Naive thymus-derived CD4-positive, alpha-beta T cell (primary cell): ENCODE results near the gene ABTB1. TPM values are rescaled to one million over a fixed set of nuclear protein-coding genes. Genes with fewer than 3 reads are reported as not detected.

Experiments used
- ATAC-seq: fragments of 150-1000 bp; cut with Tn5 transposase; 2 replicates; pipeline ENCODE4 v1.10.0; 2021; ENCODE audit warnings: mild to moderate bottlenecking, moderate library complexity
- CTCF ChIA-PET: fragments of 350-600 bp; sonication (Branson Sonifier 250); formaldehyde crosslinking; loops from one replicate; lab custom pipeline; 2021; ENCODE audit warnings: antibody characterized with exemption; lab: Charles Lee
- POLR2A ChIA-PET: fragments of 350-600 bp; sonication (Branson Sonifier 250); formaldehyde crosslinking; loops from one replicate; lab custom pipeline; 2021; ENCODE audit warnings: antibody characterized with exemption, inconsistent platforms; lab: Charles Lee
- DNase-seq, 9 donors: peaks; one replicate each; pipeline versions ENCODE4 v3.0.0 to v3.0.0-alpha.2; 2020 to 2022; ENCODE audit warnings: mixed read lengths in 1 of 9
- H3K27ac ChIP-seq: one replicate; pipeline ENCODE4 v1.7.0; 2013; ENCODE audit warnings: mild to moderate bottlenecking, low read depth, low read length, moderate library complexity
- H3K27me3 ChIP-seq, 2 donors: one replicate each; pipeline ENCODE4 v1.7.0; 2013; ENCODE audit warnings: low read length in 2 of 2, mild to moderate bottlenecking in 2 of 2, moderate library complexity in 2 of 2; ENCODE audit not compliant: control insufficient read depth in 2 of 2, insufficient read depth in 2 of 2
- H3K36me3 ChIP-seq, 3 experiments: 1 replicate in 2 of 3; 2 replicates in 1 of 3; pipeline ENCODE4 v1.7.0; 2013; ENCODE audit warnings: low read length in 3 of 3, mild to moderate bottlenecking in 3 of 3, moderate library complexity in 1 of 3; ENCODE audit not compliant: insufficient read depth in 3 of 3, control insufficient read depth in 2 of 3
- H3K4me1 ChIP-seq, 2 donors: one replicate each; pipeline ENCODE4 v1.7.0; 2013; ENCODE audit warnings: low read length in 2 of 2, mild to moderate bottlenecking in 2 of 2, moderate library complexity in 1 of 2; ENCODE audit not compliant: control insufficient read depth in 2 of 2, insufficient read depth in 2 of 2
- H3K4me3 ChIP-seq: 2 replicates; pipeline ENCODE4 v1.7.0; 2013; ENCODE audit warnings: mild to moderate bottlenecking, low read length
- H3K9me3 ChIP-seq, 3 experiments: 1 replicate in 2 of 3; 2 replicates in 1 of 3; pipeline ENCODE4 v1.7.0; 2013; ENCODE audit warnings: low read length in 3 of 3; ENCODE audit not compliant: control insufficient read depth in 2 of 3
- H3K27ac Mint-ChIP-seq, 9 donors: one replicate each; pipeline ENCODE4 v1.8.0; 2020 to 2022; ENCODE audit warnings: mixed read lengths in 9 of 9, mild to moderate bottlenecking in 8 of 9, moderate library complexity in 5 of 9, inconsistent platforms in 2 of 9
- H3K27me3 Mint-ChIP-seq, 5 donors: one replicate each; pipeline ENCODE4 v1.8.0; 2021 to 2022; ENCODE audit warnings: mixed read lengths in 5 of 5, mild to moderate bottlenecking in 1 of 5
- H3K36me3 Mint-ChIP-seq, 5 donors: one replicate each; pipeline ENCODE4 v1.8.0; 2020 to 2022; ENCODE audit warnings: mixed read lengths in 5 of 5, mild to moderate bottlenecking in 3 of 5, inconsistent platforms in 1 of 5
- H3K4me1 Mint-ChIP-seq, 7 donors: one replicate each; pipeline ENCODE4 v1.8.0; 2020 to 2022; ENCODE audit warnings: mixed read lengths in 7 of 7, mild to moderate bottlenecking in 3 of 7, inconsistent platforms in 1 of 7
- H3K4me3 Mint-ChIP-seq, 10 donors: one replicate each; pipeline ENCODE4 v1.8.0; 2020 to 2022; ENCODE audit warnings: mild to moderate bottlenecking in 10 of 10, mixed read lengths in 10 of 10, moderate library complexity in 6 of 10, inconsistent platforms in 2 of 10
- H3K9me3 Mint-ChIP-seq, 11 donors: one replicate each; pipeline ENCODE4 v1.8.0; 2020 to 2022; ENCODE audit warnings: mixed read lengths in 11 of 11, mild to moderate bottlenecking in 4 of 11, inconsistent platforms in 1 of 11, moderate library complexity in 1 of 11
- intact Hi-C, 2 donors: fragments of 100-400 bp; cut with micrococcal nuclease; formaldehyde crosslinking; loops; one replicate each; pipeline ENCODE4 v1.15.1; 2023
- polyA plus RNA-seq, 2 donors: library from polyadenylated mRNA; unstranded; fragments of 300-500 nt; fragmentation: Illumina TruSeq; gene quantifications; one replicate each; pipeline ENCODE4 v1.2.3, GENCODE V29; 2021
- total RNA-seq, 6 experiments: library from RNA in 5 of 6; stranded (reverse) in 5 of 6; gene quantifications; 1 replicate in 5 of 6; 2 replicates in 1 of 6; pipeline ENCODE4 v1.2.3 and lab custom pipeline; 2021 to 2026

ABTB1 gene
- total and polyA plus RNA-seq, 7 experiments from 2014 or later, result 26.7 to 182 (median 115) TPM

- H3K27ac Mint-ChIP-seq, result peak overlapping the region; percentile 84 to 98 (median 95)
- Histone ChIP-seq H3K4me1 (peaks cover 13 to 17% of the 10 kb centered on the region in 2 donors), H3K27ac (peak overlapping the region; percentile 98), H3K36me3 (peaks cover 0 to 30% (median 0%) of the 10 kb centered on the region in 3 experiments), H3K9me3 (no peaks in the 10 kb centered on the region), H3K4me3 (peak overlapping the region; percentile 86), H3K27me3 (no peaks in the 10 kb centered on the region)
- POLR2A ChIA-PET, result interaction anchor here (0.6 to 3.5 kb wide), 6 partner anchors 11 to 1198 kb away, joined by 3 to 13 read pairs (median 8); partner anchors contain the start of gene TPRA1
- no peaks in the 10 kb centered on the region for H3K9me3 Mint-ChIP-seq
- CTCF ChIA-PET, result interaction anchor here (1.2 kb wide), 1 partner anchor 85 kb away, joined by 3 read pairs; no protein-coding TSS in a partner anchor
- H3K27me3 Mint-ChIP-seq, result no peaks in the 10 kb centered on the region
- intact Hi-C loops, result loop anchor here (1.0 to 10.0 kb wide), 11 partner anchors 8 to 1589 kb away; partner anchors contain the start of genes CHCHD6 (in 1 of the 2), PLXNA1 (in 1 of the 2), PODXL2 (in 1 of the 2) and RUVBL1 (in 1 of the 2)
- peaks cover 0 to 15% (median 3%) of the 10 kb centered on the region in 5 donors for H3K36me3 Mint-ChIP-seq
- ATAC-seq (peak; percentile 65), DNase-seq (peak in 7 of 9 donors; percentile 27 to 62 (median 55))
- peaks cover 17 to 41% (median 33%) of the 10 kb centered on the region in 7 donors for H3K4me1 Mint-ChIP-seq
- peak overlapping the region; percentile 88 to 96 (median 94) for H3K4me3 Mint-ChIP-seq
Observed at GRCh38 chr3:127673191-127674100, 694 bp downstream of the ABTB1 start.

- no peaks in the 10 kb centered on the region for H3K9me3 Mint-ChIP-seq
- no peak for ATAC-seq
- Histone ChIP-seq H3K4me3 (peak overlapping the region; percentile 86), H3K9me3 (no peaks in the 10 kb centered on the region), H3K27me3 (no peaks in the 10 kb centered on the region), H3K36me3 (peaks cover 0 to 37% (median 0%) of the 10 kb centered on the region in 3 experiments), H3K27ac (peak overlapping the region; percentile 98), H3K4me1 (peaks cover 13 to 17% of the 10 kb centered on the region in 2 donors)
- peak in 3 of 9 donors; percentile 28 to 31 (median 31) for DNase-seq
- peak overlapping the region; percentile 84 to 98 (median 95) for H3K27ac Mint-ChIP-seq
- no peaks in the 10 kb centered on the region for H3K27me3 Mint-ChIP-seq
- H3K4me1 Mint-ChIP-seq, result peaks cover 17 to 41% (median 35%) of the 10 kb centered on the region in 7 donors
- H3K4me3 Mint-ChIP-seq, result peak overlapping the region; percentile 88 to 96 (median 94)
- CTCF ChIA-PET, result interaction anchor here (1.2 kb wide), 1 partner anchor 85 kb away, joined by 3 read pairs; no protein-coding TSS in a partner anchor
- POLR2A ChIA-PET, result interaction anchor here (0.6 to 3.5 kb wide), 3 partner anchors 10 to 452 kb away, joined by 5 to 13 read pairs (median 10); partner anchors contain the start of gene TPRA1
- peaks cover 0 to 15% (median 3%) of the 10 kb centered on the region in 5 donors for H3K36me3 Mint-ChIP-seq
- intact Hi-C loops, result loop anchor here (5.0 to 10.0 kb wide), 3 partner anchors 451 to 1589 kb away; partner anchors contain the start of genes RUVBL1 (in 1 of the 2), SLC41A3 (in 1 of the 2) and ZXDC (in 1 of the 2)
Observed at GRCh38 chr3:127674101-127674721, 1.5 kb downstream of the ABTB1 start.

- peaks cover 0 to 15% (median 3%) of the 10 kb centered on the region in 5 donors for H3K36me3 Mint-ChIP-seq
- ATAC-seq, result no peak
- Histone ChIP-seq H3K4me3 (peak overlapping the region; percentile 4), H3K27me3 (no peaks in the 10 kb centered on the region), H3K4me1 (peaks cover 13 to 17% of the 10 kb centered on the region in 2 donors), H3K9me3 (no peaks in the 10 kb centered on the region), H3K27ac (no peak overlapping the region), H3K36me3 (peaks cover 0 to 39% (median 0%) of the 10 kb centered on the region in 3 experiments)
- H3K27me3 Mint-ChIP-seq, result no peaks in the 10 kb centered on the region
- H3K4me3 Mint-ChIP-seq, result peak overlapping the region; percentile 66 to 96 (median 94)
- ChIA-PET CTCF (interaction anchor here (1.2 kb wide), 1 partner anchor 86 kb away, joined by 3 read pairs; no protein-coding TSS in a partner anchor), POLR2A (interaction anchor here (2.8 kb wide), 1 partner anchor 9 kb away, joined by 10 read pairs; no protein-coding TSS in a partner anchor)
- H3K27ac Mint-ChIP-seq, result peak overlapping the region in 8 of 9 donors; percentile 80 to 96 (median 91)
- H3K4me1 Mint-ChIP-seq, result peaks cover 17 to 41% (median 35%) of the 10 kb centered on the region in 7 donors
- H3K9me3 Mint-ChIP-seq, result no peaks in the 10 kb centered on the region
- intact Hi-C loops, result loop anchor here (5.0 to 10.0 kb wide), 3 partner anchors 450 to 1590 kb away; partner anchors contain the start of genes RUVBL1 (in 1 of the 2), SLC41A3 (in 1 of the 2) and ZXDC (in 1 of the 2)
- DNase-seq, result no peak
Observed at GRCh38 chr3:127674790-127675189, 2.0 kb downstream of the ABTB1 start.

GRCh38 chr3:127675651-127676391, 3.1 kb downstream of the ABTB1 start:
- Mint-ChIP-seq H3K27me3 (no peaks in the 10 kb centered on the region), H3K9me3 (peaks cover 0 to 2% (median 0%) of the 10 kb centered on the region in 11 donors), H3K4me3 (peak overlapping the region in 7 of 10 donors; percentile 16 to 68 (median 32)), H3K36me3 (peaks cover 0 to 15% (median 3%) of the 10 kb centered on the region in 5 donors), H3K4me1 (peaks cover 17 to 41% (median 35%) of the 10 kb centered on the region in 7 donors), H3K27ac (peak overlapping the region in 4 of 9 donors; percentile 54 to 76 (median 65))
- intact Hi-C loops, result loop anchor here (10.0 kb wide), 2 partner anchors 449 to 1591 kb away; partner anchors contain the start of genes RUVBL1 (in 1 of the 2) and SLC41A3 (in 1 of the 2)
- H3K27me3 ChIP-seq, result no peaks in the 10 kb centered on the region
- CTCF ChIA-PET, result no interaction called here
- H3K27ac ChIP-seq, result no peak overlapping the region
- H3K36me3 ChIP-seq, result peaks cover 0 to 48% (median 0%) of the 10 kb centered on the region in 3 experiments
- ATAC-seq, result no peak
- POLR2A ChIA-PET, result no interaction called here
- peak in 1 of 9 donors; percentile 3 for DNase-seq
- H3K4me1 ChIP-seq, result peaks cover 13 to 17% of the 10 kb centered on the region in 2 donors
- no peaks in the 10 kb centered on the region for H3K9me3 ChIP-seq
- no peak overlapping the region for H3K4me3 ChIP-seq

GRCh38 chr3:127676456-127676855, 3.7 kb downstream of the ABTB1 start:
- peaks cover 17 to 41% (median 33%) of the 10 kb centered on the region in 7 donors for H3K4me1 Mint-ChIP-seq
- POLR2A ChIA-PET, result no interaction called here
- DNase-seq (no peak), ATAC-seq (no peak)
- H3K27ac Mint-ChIP-seq, result peak overlapping the region in 2 of 9 donors; percentile 55 to 76
- H3K9me3 Mint-ChIP-seq, result peaks cover 0 to 2% (median 0%) of the 10 kb centered on the region in 11 donors
- Histone ChIP-seq H3K27ac (no peak overlapping the region), H3K36me3 (peaks cover 0 to 48% (median 0%) of the 10 kb centered on the region in 3 experiments), H3K4me1 (peaks cover 12 to 17% of the 10 kb centered on the region in 2 donors), H3K9me3 (no peaks in the 10 kb centered on the region), H3K27me3 (no peaks in the 10 kb centered on the region), H3K4me3 (no peak overlapping the region)
- H3K4me3 Mint-ChIP-seq, result peak overlapping the region in 2 of 10 donors; percentile 17 to 23
- intact Hi-C loops, result loop anchor here (10.0 kb wide), 2 partner anchors 448 to 1592 kb away; partner anchors contain the start of genes RUVBL1 (in 1 of the 2) and SLC41A3 (in 1 of the 2)
- CTCF ChIA-PET, result no interaction called here
- peaks cover 0 to 15% (median 3%) of the 10 kb centered on the region in 5 donors for H3K36me3 Mint-ChIP-seq
- H3K27me3 Mint-ChIP-seq, result no peaks in the 10 kb centered on the region
